HEK293T (cell line): ENCODE measurements around the gene VRK2.
"Not testable (repeated sequence)": the region's sequence is repeated elsewhere in the genome, so short reads cannot be mapped to it uniquely, and the experiment has no call there.

Source experiments
- CTCF ChIA-PET: fragments of 350-600 bp; formaldehyde crosslinking; extraction: SDS; loops from one replicate; lab custom pipeline; 2021; ENCODE audit warnings: antibody characterized with exemption, inconsistent platforms; lab: Yijun Ruan, JAX
- POLR2A ChIA-PET: fragments of 350-600 bp; formaldehyde crosslinking; extraction: SDS; loops from one replicate; lab custom pipeline; 2020; ENCODE audit warnings: antibody characterized with exemption, inconsistent platforms; lab: Yijun Ruan, JAX
- DNase-seq: peaks from one replicate; pipeline ENCODE4 v3.0.0; 2012; ENCODE audit warnings: mixed read lengths; ENCODE audit errors: extremely low spot score
- ARNT ChIP-seq: fragments of 450-650 bp; IDR thresholded peaks from 2 replicates; pipeline ENCODE4 v1.6.1; 2017; ENCODE audit warnings: mild to moderate bottlenecking
- BHLHE40 ChIP-seq: fragments of 450-650 bp; IDR thresholded peaks from 2 replicates; pipeline ENCODE4 v1.6.1; 2016; ENCODE audit warnings: mild to moderate bottlenecking, moderate library complexity, borderline replicate concordance
- CTBP1 ChIP-seq: fragments of 450-650 bp; IDR thresholded peaks from 2 replicates; pipeline ENCODE4 v1.6.1; 2016; ENCODE audit warnings: borderline replicate concordance
- ELF4 ChIP-seq: fragments of 450-650 bp; IDR thresholded peaks from 2 replicates; pipeline ENCODE4 v1.6.1; 2017; ENCODE audit warnings: antibody characterized with exemption
- FOXA1 ChIP-seq: fragments of 450-650 bp; IDR thresholded peaks from 2 replicates; pipeline ENCODE4 v1.6.1; 2016; ENCODE audit warnings: mild to moderate bottlenecking
- FOXK2 ChIP-seq: fragments of 450-650 bp; IDR thresholded peaks from 2 replicates; pipeline ENCODE4 v1.6.1; 2016; ENCODE audit warnings: mild to moderate bottlenecking
- FOXM1 ChIP-seq: fragments of 450-650 bp; IDR thresholded peaks from 2 replicates; pipeline ENCODE4 v1.6.1; 2017; ENCODE audit warnings: mild to moderate bottlenecking, borderline replicate concordance
- HDGF ChIP-seq: fragments of 450-650 bp; IDR thresholded peaks from 2 replicates; pipeline ENCODE4 v1.6.1; 2017; ENCODE audit warnings: antibody characterized with exemption, borderline replicate concordance
- L3MBTL2 ChIP-seq: fragments of 450-650 bp; conservative IDR thresholded peaks from 2 replicates; pipeline ENCODE4 v1.6.1; 2016; ENCODE audit warnings: mild to moderate bottlenecking
- LEF1 ChIP-seq: fragments of 450-650 bp; IDR thresholded peaks from 2 replicates; pipeline ENCODE4 v1.6.1; 2017; ENCODE audit warnings: mild to moderate bottlenecking, borderline replicate concordance
- NFRKB ChIP-seq: fragments of 450-650 bp; IDR thresholded peaks from 2 replicates; pipeline ENCODE4 v1.6.1; 2016; ENCODE audit warnings: mild to moderate bottlenecking, moderate library complexity
- SP1 ChIP-seq: fragments of 450-650 bp; IDR thresholded peaks from 2 replicates; pipeline ENCODE4 v1.6.1; 2017
- SUZ12 ChIP-seq: fragments of 450-650 bp; IDR thresholded peaks from 2 replicates; pipeline ENCODE4 v1.6.1; 2016; ENCODE audit warnings: mild to moderate bottlenecking
- TARDBP ChIP-seq: fragments of 450-650 bp; IDR thresholded peaks from 2 replicates; pipeline ENCODE4 v1.6.1; 2016
- ZNF384 ChIP-seq: fragments of 450-650 bp; IDR thresholded peaks from 2 replicates; pipeline ENCODE4 v1.6.1; 2016
- TF ChIP-seq, protein P1 (sequence below): fragments of 450-650 bp; IDR thresholded peaks from 2 replicates; pipeline ENCODE4 v1.6.1; 2016

Gene VRK2

DNA sequence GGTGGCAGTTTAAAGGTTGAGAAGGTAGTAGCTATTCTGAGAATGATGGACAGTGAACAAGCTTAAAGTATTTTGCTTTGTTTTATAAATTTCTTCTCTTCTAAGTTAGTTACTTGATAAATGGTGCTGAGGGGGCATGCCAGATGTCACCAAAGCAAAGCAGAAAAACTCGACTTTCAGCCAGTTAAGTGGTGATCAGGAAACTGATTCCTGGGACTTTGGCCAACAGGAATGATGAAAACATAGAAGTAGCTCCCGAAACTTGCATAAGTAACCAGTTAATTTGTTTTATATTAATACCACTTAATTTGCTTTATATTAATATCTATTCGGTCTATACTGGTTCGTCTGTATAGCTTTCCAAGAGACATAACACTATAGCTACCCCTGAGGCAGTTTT lies 111.9 kb downstream of the VRK2 start:
- POLR2A ChIA-PET = no interaction called here
- CTCF ChIA-PET = no interaction called here
- no peak for DNase-seq
- no peak for TF ChIP-seq FOXM1
- no peak for TF ChIP-seq ZNF384
- no peak for TF ChIP-seq SP1
- TF ChIP-seq SUZ12 = no peak
- TF ChIP-seq, protein P1, sequence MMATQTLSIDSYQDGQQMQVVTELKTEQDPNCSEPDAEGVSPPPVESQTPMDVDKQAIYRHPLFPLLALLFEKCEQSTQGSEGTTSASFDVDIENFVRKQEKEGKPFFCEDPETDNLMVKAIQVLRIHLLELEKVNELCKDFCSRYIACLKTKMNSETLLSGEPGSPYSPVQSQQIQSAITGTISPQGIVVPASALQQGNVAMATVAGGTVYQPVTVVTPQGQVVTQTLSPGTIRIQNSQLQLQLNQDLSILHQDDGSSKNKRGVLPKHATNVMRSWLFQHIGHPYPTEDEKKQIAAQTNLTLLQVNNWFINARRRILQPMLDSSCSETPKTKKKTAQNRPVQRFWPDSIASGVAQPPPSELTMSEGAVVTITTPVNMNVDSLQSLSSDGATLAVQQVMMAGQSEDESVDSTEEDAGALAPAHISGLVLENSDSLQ = no peak
- TF ChIP-seq ARNT = no peak

DNA sequence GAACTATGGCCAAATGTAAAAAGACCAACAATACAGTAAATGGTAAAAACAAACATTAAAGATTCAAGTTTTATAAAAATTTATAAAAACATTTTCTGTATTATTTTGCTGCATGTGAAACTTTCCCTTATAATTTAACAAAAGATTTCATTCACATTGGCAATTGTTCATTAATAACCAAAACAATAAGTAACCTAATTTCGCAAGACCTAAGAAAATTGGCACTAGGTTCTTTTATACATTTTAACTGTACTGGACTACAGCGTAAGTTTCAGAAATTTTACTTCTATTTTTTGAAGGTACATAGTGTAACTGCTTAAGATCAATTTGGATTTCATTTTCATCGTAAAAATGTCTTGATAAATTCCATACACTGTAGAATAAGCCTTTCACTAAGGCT lies 117.3 kb downstream of the VRK2 start:
- no peak for DNase-seq
- TF ChIP-seq FOXK2 = no peak
- no peak for TF ChIP-seq HDGF
- TF ChIP-seq SUZ12 = no peak
- ChIA-PET POLR2A (no interaction called here), CTCF (no interaction called here)

DNA sequence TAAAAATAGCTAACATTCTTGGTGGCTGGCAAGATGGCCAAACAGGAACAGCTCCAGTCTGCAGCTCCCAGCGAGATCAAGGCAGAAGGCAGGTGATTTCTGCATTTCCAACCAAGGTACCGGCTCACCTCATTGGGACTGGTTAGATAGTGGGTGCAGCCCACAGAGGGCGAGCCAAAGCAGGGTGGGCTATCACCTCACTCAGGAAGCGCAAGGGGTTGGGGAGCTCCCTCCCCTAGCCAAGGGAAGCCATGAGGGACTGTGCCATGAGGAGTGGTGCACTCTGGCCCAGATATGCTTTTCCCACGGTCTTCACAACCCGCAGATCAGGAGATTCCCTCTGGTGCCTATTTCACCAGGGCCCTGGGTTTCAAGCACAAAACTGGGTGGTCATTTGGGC lies 121.5 kb downstream of the VRK2 start:
- POLR2A ChIA-PET, DNase-seq, CTCF ChIA-PET: not testable (repeated sequence)

DNA sequence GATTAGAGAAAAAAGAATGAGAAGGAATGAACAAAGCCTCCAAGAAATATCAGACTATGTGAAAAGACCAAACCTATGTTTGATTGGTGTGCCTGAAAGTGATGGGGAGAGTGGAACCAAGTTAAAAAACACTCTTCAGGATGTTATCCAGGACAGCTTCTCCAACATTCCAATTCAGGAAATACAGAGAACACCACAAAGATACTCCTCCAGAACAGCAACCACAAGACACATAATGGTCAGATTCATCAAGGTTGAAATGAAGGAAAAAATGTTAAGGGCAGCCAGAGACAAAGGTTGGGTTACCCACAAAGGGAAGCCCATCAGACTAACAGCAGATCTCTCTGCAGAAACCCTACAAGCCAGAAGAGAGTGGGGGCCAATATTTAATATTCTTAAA lies 123.2 kb downstream of the VRK2 start:
- CTCF ChIA-PET, DNase-seq, POLR2A ChIA-PET: not testable (repeated sequence)

DNA sequence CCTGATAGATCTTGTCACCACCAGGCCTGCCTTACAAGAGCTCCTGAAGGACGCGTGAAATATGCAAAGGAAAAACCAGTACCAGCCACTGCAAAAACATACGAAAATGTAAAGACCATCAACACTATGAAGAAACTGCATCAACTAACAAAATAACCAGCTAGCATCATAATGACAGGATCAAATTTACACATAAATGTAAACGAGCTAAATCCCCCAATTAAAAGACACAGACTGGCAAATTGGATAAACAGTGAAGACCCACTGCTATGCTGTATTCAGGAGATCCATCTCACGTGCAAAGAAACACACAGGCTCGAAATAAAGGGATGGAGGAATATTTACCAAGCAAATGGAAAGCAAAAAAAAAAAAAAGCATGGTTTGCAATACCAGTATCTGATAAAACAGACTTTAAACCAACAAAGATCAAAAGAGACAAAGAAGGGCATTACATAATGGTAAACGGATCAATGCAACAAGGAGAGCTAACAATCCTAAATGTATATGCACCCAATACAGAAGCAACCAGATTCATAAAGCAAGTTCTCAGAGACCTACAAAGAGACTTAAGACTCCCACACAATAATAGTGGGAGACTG lies 123.8 kb downstream of the VRK2 start:
- CTCF ChIA-PET, POLR2A ChIA-PET, DNase-seq: not testable (repeated sequence)

DNA sequence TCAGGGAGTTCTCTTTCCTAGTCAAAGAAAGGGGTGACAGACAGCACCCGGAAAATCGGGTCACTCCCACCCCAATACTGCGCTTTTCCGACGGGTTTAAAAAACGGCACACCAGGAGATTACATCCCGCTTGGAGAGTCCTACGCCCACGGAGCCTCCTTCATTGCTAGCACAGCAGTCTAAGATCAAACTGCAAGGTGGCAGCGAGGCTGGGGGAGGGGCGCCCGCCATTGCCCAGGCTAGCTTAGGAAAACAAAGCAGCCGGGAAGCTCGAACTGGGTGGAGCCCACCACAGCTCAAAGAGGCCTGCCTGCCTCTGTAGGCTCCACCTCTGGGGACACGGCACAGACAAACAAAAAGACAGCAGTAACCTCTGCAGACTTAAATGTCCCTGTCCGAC lies 125.2 kb downstream of the VRK2 start:
- DNase-seq, POLR2A ChIA-PET, CTCF ChIA-PET: not testable (repeated sequence)

DNA sequence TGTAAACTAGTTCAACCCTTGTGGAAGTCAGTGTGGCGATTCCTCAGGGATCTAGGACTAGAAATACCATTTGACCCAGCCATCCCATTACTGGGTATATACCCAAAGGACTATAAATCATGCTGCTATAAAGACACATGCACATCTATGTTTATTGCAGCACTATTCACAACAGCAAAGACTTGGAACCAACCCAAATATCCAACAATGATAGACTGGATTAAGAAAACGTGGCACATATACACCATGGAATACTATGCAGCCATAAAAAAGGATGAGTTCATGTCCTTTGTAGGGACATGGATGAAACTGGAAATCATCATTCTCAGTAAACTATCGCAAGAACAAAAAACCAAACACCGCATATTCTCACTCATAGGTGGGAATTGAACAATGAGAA lies 130.6 kb downstream of the VRK2 start:
- DNase-seq, POLR2A ChIA-PET, CTCF ChIA-PET: not testable (repeated sequence)

DNA sequence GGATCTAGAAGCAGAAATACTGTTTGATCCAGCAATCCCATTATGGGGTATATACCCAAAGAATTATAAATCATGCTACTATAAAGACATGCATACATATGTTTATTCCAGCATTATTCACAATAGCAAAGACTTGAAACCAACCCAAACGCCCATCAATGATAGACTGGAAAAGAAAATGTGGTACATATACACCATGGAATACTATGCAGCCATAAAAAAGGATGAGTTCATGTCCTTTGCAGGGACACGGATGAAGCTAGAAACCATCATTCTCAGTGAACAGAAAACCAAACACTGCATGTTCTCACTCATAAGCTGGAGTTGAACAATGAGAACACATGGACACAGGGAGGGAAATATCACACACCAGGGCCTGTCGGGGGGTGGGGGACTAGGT lies 133.6 kb downstream of the VRK2 start:
- POLR2A ChIA-PET, DNase-seq, CTCF ChIA-PET: not testable (repeated sequence)

DNA sequence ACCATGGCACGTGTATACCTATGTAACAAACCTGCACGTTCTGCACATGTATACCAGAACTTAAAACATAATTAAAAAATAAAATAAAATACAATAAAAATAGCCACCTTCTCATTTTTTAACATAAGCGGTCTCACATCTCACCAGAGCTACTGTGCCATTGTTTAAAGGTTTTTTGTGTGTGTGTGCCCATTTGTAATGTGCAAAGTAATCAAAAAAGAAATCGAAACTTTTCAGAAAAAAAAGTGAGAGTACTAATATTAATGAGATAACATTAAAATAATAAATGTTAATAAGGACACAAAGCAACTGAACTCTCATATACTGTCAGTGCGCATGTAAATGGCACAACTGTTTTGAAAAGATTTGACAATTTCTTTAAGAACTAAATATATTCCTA lies 134.0 kb downstream of the VRK2 start:
- no peak for TF ChIP-seq NFRKB
- TF ChIP-seq FOXA1 = no peak
- TF ChIP-seq CTBP1 = no peak
- TF ChIP-seq TARDBP = no peak
- no peak for TF ChIP-seq LEF1
- no peak for TF ChIP-seq SP1
- no peak for TF ChIP-seq ELF4
- TF ChIP-seq, protein P1 = no peak
- no peak for TF ChIP-seq FOXK2
- no peak for TF ChIP-seq ARNT
- TF ChIP-seq FOXM1 = no peak
- no peak for TF ChIP-seq HDGF
- TF ChIP-seq BHLHE40 = no peak
- no peak for TF ChIP-seq ZNF384
- no peak for TF ChIP-seq SUZ12
- no peak for TF ChIP-seq L3MBTL2
- no peak for DNase-seq
- POLR2A ChIA-PET = no interaction called here
- CTCF ChIA-PET = no interaction called here

DNA sequence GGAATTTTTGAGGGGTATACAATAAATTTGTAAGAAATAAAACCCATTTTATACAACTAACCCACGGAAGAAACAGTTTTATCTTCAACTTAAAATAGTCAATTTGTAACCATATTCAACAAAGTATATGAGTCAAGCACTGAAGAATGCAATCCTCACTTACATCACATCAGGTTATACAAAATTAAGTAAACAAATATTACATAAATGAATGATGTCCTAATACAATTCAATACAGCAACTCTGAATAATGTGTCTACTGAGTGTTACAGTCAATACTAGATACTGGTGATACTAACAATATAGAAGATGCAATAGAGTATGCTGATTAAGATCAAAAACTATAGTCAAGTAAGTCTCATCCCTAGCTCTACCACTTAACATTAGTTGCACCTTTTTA lies 135.9 kb downstream of the VRK2 start:
- no peak for DNase-seq
- CTCF ChIA-PET = no interaction called here
- POLR2A ChIA-PET = no interaction called here
- TF ChIP-seq L3MBTL2 (no peak), FOXK2 (no peak), HDGF (no peak), ARNT (no peak), CTBP1 (no peak), FOXM1 (no peak), SP1 (no peak), ELF4 (no peak), TARDBP (no peak), LEF1 (no peak), NFRKB (no peak), SUZ12 (no peak), BHLHE40 (no peak), FOXA1 (no peak), ZNF384 (no peak)
- TF ChIP-seq, protein P1 = no peak
